Activated CD8-positive, alpha-beta memory T cell treated with anti-CD3 and anti-CD28 coated beads, Interleukin-2, amount 50 U/mL, for 4 hours (primary cell): Measurements from ENCODE around the gene SELENOP.
"Not testable (repeated sequence)": the region's sequence is repeated elsewhere in the genome, so short reads cannot be mapped to it uniquely, and the experiment has no call there.

ENCODE experiments used
- DNase-seq: peaks from one replicate; pipeline ENCODE4 v3.0.0-alpha.2; 2020

SELENOP gene

DNA sequence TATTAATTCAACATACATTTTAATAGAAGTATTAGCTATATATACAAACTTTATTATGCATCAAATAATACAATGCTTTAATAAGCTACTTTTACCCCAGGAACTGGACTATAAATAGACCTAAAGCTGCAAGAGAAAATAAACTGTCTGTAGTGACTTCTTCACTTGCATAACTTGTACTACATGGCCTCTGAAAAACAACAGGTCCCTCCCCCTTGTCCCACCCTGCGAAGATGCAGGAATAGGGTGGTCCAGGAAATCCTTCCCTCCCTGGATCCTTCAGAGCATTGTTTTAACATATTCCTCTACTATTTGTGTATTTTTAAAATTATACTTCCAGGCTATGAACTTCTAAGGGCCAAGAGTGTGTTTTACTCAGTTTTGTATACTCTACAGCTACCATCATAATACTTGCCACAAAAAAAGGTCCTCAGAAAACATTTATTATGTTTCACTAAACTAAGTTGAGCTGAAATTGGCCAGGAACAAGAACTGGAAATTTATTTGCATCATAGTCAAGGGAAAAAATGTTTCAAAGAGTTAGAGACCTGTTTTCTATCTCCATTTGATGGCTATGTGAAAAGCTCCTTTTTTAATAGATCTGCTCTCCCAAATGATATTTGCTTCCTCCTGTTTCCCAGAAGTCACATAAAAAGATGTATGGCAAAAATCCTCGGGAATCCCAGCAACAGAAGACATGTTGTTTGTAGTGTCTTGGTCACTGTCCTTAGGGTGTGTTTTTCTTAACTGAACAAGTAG lies 15.2 kb upstream of the SELENOP start:
- no peak for DNase-seq

DNA sequence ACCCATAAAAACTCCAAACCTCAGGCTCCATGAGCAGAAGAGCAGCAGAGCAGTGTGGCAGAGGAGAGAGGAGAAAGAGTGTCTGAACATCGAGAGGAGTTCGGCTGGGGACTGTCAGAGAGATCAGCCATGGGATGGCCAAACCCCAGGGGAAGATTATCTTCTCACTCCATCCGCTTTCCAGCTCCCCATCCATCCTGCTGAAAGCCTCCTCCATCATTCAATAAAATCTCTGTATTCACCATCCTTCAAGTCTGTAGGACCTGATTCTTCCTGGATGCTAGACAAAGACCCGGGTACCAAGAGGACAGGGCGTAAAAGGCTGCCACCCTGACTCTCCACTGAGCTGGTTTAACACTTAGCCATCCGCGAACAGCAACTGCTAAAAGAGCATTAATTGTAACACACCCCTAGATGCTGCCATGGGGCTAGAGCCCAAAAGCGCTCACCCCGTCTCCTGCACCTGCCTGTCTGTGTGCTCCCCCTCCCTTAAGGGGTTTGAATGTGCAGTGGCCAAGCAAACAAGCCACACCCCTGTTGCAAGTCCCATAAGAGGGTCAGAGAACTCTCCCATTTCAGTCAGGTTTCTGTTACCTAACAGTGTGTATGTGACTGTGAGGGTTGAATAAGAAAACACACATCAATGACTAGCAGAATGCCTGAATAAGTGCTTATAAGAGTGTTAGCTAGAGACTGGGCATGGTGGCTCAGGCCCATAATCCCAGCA lies 13.9 kb upstream of the SELENOP start:
- no peak for DNase-seq

DNA sequence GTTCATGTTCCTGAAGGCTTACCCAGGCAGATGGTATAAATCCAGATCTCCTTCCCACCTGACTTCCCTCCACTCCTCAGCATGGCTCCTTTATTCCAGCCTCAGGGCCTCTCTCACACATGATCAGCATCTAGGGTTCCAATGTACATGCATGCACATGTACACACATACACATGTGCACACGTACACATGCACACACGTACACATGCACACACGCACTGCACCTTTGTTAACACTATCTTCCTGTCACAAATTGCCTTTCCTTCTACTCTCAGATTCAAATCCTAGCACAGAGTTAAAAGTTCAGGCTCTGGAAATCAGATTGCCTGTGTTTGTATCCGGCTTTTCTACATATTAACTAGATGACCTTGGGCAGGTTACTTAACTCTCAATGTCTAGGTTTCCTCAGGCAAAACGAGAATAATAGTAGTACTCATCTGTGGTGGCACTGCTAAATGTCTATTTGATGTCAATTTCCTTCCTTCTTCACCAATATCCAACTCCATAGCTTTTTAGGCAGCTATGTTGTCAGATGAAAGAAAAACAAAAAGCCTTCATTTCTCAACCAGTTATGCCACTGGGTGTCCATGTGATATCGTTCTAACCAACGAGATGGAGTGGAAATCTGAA lies 12.8 kb upstream of the SELENOP start:
- DNase-seq = no peak

DNA sequence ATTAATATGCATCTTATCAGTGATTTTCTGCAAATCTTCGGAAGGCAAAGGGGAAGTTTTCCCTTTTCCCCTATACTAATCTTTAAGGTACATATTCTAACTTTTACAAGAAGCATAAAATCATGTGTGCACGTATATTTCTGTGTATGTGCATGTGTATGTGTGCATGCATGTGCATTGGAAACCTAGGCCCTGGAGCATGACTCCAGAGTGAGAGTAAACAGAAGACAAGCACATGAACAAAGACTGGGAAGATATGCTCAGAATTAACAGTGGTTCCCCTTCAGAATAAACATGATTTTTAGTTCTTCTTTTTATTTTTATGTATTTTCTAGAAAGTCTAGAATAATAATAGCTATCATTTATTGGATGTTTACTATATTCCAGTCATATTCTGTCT lies 10.9 kb upstream of the SELENOP start:
- no peak for DNase-seq

DNA sequence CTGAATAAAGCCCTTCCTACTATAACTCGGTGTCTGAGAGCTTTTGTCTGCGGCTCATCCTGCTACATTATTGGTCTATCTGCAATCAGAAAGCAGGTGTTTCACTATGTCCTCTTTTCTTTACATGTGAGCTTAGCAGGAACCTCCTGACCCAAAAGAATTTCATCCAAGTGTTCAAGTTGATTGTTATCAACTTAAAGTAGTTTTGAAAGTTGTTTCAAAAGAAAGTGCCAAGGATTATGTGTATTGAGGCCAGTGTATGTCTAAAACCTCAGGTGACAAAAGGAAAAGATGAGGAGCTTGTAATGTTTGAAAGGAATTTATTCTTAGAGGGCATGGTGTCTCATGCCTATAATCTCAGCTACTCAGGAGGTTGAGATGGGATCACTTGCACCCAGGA lies 8.1 kb upstream of the SELENOP start:
- DNase-seq = no peak

DNA sequence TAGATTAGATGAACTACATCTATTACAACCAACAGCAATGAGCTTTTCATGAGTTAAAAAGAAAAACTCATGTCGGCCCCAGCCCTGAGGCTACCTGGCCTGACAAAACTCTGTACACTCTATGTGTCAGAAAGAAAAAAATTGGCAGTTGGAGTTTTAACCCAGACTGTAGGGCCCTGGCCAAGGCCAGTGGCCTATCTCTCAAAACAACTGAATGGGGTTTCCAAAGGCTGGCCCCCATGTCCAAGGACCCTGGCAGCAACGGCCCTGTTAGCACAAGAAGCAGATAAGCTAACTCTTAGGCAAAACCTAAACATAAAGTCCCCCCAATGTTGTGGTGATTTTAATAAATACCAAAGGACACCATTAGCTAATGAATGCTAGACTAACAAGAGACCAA lies 4.9 kb upstream of the SELENOP start:
- DNase-seq = not testable (repeated sequence)

DNA sequence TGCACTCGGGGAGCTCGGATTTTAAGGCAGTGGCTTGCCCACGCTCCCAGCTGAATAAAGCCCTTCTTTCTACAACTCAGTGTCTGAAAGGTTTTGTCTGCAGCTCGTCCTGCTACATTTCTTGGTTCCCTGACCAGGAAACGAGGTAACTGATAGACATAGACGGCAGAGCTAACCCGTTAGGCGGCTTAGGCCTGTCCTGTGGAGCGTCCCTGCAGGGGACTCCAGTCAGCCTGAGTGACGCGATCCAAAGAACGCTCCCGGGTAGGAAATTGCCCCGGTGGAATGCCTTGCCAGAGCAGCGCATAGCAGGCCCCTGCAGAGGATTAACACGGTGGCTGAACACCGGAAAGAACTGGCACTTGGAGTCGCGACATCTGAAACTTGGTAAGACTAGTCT lies 1.8 kb upstream of the SELENOP start:
- no peak for DNase-seq

DNA sequence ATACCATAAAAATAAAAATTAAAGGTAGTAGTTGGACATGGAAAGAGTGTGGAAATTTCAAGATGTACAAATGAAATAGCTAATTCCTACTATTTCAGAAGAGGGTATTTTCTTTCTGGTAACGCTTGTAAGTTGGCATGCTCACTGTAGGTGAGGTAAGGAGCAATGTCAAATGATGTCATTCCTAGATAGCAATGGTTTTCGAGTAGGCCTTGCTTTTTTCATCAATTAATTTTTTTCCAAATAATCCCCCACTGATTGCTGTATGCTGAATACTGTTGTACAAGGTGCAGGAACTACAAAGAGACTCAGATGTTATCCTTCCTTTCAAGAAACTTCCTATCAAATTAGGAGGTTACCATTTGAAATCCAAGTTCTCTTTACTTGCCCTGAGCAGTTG lies 928 bp upstream of the SELENOP start:
- DNase-seq = no peak

DNA sequence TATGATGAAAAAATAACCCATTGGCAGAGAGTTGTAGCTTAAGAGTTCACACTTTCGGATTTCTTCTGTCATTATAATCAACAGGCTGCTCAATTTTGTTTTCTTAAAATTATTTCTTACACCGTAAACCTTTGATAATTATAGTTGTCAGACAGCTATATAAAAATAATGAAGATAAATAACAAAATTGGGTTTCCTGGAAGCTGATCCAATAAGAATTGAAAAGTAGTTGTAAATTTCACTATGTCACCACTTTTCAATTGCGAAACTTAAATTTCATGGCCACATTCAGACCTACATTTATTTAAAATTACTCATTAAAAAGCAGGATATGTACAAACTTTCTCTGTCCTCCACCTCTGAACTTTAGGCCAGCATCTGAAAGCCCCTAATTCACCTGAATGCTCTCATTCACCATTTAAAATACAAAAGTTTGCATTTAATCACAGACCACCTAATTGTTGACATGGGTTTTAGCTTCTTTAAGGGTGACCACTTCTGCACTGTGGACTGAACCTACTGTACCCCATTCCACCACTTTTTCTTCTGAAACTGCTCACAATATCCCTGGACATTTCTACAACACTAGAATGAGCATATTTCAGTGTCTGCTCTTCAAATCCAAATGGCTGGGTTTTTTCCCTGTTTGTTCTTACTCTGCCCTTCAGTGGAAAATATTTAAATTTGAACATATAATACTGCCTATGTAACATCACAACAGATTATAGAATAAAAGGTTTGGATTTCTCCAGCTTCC lies 680 bp downstream of the SELENOP start:
- DNase-seq = no peak

DNA sequence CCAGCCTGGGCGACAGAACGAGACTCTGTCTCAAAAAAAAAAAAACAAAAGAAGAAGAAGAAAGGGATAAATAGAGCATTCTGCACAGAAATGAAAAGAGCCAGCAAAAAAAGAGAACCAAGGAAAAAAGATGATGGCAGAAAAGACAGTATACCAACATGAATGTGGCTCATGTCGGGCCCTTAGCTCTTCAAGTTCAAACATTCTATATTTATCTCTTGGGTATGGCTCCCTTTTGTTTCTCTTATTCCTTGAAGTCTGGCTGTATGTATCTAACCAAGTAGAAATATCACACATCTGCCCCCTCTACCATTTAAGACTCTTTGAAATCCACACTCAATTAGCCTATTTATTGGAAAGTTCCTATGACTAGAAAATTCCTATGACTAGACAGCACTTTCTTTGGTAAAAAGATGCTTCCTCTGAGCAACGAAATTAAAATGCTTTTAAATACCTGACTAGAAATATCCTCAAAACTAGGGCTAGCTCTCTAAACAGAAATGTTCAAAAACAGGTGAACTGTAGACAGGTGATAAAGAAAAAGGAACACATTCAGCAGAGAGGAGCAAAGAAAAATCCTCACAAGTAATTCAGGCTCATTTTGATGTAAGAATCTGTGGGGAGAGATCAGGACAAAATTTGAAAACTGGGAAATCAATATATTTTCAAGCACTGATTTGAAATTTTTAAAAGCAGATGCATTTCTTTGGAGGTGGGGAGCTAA lies 2.6 kb downstream of the SELENOP start:
- no peak for DNase-seq

DNA sequence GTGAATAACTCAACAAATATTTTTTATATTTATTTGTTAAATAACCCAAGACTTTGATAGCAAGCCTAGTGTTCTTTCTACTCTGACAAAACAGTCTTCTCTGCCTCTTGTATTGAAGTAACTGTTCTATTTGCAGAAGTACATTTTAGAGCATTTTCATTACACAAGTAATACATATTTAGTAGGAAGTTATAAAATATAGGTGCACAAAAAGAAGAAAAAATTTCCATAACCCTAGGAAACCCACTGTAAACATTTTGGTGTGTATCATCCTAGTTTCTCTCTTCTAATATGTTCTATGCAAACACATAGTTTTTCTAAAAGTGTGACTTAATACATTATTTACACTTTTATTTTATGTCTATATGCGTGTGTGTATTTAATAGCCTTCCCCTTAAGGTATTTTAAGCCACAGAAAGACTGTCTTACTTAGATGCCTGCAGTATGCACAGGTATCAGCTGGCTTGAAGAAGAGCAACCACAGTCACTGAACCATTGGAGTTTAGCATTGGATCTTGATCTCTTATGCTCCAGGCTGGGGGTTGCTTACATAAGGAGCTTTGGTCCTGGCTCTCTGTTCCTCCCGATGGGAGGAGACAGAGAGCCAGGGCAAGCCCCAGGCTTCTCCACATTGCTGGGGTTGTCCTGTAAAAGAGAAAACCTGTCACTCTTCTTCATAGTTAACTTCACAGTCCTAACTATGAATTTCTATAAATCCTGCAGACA lies 3.8 kb downstream of the SELENOP start:
- no peak for DNase-seq

DNA sequence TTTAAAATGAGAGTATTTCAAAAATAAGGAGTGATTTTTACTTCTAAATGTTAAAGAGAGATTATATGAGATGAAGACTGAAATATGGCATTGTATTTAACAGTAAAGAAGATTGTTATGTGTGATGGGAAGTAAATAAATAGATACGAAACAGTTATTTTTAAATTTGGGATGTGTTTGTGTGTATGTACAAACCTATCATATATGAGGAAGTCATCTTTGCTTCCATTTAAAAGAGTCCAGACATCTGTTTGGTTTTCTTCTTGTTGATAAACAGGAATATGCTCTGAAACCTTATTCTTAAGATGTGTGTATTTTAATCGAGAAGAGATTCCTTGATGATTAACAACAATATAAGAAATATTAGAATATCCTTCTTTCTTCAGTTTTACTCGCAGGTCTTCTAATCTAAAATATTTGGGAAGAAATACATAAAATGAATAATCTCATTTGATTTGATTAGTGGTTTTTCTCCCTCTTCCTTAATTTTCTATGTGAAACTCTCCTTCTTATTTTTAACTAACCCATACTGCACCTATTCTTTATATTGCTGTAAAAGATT lies 4.9 kb downstream of the SELENOP start:
- DNase-seq = no peak

DNA sequence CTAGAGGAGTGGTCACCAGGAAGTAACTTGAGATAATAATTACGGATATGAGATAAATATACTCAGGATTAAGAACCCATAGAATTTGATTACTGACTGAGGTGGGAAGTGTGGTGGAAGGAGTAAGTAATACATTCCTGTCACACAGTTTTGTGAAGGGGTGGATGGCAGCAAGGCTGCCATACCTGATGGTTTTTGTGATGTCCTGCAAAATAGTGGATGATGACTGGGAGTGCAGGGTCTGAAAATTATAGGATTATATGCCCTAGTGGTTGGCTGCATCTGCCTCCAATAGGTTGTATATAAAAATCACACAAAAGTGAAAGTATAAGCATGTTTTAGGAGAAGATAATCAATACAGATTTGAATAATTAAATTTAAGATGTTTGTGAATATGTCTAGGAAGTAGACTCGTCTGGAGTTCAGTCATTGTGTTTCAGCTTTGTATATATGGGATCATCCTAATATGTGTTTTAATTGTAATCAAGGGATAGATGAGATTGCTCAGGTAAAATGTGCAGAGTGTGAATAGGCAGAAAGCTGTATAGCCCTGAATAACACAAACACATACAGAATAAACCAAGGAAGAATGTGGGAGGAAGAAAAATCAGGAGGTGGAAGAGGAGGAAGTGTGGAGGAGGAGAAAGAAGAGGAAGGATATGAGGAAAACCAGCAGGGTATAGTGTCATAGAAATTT lies 5.5 kb downstream of the SELENOP start:
- no peak for DNase-seq

DNA sequence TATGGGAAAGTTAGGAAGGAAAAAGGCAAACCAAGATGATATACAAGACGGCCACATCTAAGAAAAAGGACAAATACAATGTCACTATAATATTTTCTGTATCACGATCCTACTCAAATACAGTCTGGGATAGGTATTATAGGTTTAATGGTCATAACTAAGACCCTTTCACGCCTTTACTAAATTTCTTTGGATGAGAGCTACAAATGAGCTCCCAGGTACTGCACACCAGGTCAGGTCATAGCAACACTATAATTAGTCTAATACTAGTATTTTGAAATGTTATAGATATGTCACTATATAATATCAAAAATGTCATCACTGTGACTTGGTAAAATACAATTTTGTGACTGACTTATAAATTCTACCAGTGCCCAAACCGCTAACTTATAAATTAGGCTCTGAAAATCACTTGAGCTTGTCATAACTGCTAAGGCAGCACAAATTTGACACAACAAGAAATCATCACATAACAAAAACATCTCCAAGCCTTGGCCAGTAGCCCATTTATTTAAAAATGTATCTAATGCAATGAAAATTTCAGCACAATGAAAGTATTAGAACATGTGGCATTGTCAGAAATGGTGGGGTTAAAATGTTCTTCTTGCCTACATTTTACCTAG lies 6.9 kb downstream of the SELENOP start:
- no peak for DNase-seq

DNA sequence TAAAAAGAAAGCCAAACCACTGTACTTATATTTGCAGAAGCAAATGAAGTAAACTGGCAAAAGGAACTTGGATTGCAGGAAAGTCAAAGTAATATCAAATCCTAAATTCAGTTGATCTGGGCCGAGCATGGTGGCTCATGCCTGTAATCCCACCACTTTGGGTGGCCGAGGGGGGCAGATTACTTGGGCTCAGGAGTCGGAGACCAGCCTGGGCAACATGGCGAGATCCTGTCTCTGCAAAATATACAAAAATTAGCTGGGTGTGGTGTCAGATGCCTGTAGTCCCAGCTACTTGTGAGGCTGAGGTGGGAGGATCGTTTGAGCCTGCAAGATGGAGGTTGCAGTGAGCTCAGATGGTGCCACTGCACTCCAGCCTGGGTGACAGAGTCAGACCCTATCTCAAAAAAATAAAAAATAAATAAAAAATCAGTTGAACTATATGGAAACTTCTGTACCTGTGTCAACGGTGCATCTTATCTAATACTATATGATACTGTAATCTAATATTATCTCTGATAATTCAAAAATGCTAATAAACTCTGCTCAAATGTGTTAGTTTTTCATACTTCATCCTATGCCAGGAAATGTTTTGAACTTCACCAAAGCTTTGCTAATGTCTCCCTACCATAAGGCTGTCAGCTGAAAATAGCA lies 10.1 kb downstream of the SELENOP start:
- DNase-seq = no peak

DNA sequence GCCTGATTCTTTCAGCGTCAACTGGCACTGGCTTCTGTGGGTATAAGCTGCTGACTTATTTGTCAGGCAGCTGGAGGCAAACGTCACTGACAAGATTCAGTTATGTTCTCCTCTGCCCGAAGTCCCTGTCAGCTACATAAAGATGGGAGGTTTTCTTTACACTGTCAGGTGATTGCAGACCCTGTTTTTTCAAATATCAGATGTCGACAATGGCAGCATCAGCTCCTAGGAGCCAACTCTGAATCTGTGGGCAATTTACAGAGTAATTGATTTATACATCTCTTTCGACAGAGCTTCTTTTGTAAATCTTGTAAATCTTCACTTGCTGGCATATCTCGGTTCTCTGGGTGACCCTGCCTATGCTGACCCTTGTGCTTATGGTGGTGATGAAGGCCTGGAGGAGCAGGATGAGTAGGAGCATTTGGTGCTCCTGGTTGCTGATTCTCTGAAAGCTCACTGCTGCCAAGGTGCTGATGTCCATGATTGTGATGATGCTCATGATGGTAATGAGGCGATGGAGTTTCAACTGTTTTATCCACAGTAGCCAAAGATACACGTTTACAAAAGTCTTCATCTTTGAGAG lies 10.9 kb downstream of the SELENOP start:
- no peak for DNase-seq

DNA sequence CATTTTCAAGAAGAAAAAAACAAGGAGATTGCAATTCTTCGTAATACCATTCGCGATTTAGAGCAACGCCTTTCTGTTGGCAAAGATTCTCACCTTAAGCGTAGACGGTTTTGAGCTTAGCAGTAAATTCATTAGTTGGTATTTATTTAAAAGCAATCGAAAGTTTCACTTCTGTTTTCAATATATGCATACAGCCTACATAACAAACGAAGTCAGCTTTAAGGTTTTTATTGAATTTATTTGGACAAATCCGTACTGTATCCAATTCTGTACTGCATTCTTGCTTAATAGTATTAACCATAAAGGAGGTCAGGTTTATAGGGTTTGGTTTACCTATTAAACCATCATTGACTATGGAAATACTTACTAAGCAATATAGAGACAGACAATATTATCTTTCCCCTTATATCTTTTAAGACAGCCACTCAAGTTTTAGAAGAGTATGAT lies 12.0 kb downstream of the SELENOP start:
- DNase-seq = no peak

DNA sequence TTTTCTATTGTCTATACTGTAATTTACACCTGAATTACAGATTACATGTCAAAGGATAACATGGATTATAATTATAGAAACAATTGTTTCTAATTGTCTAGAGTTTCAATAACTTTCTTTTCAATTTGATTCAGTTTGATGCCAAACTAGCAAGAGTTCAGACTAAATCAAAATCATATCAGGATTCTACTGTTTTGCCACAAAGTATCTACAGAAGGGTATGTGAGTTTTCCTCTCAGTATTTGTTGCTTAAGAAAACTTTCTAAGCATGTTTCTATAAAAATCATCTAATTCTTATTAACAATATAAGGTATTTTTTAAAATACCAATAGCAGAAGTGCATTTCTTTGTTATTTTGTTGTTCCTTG lies 12.5 kb downstream of the SELENOP start:
- DNase-seq = no peak
